Measurements from ENCODE around the gene MLX.

The MLX gene

GRCh38 chr17:42566883-42567573, at the start of gene MLX:
Gene MLX, plus strand, starts transcription at chr17:42567100. Its CDS starts 25 bp downstream, at chr17:42567125.
- peak; percentile 96 for DNase-seq

- DNase-seq: peak; percentile 78
Measured at GRCh38 chr17:42517516-42517915, 49.4 kb upstream of the MLX start.

GRCh38 chr17:42518046-42518754, 48.7 kb upstream of the MLX start:
- DNase-seq: no peak

- DNase-seq: no peak
Measured at GRCh38 chr17:42518755-42519545, 48.0 kb upstream of the MLX start.

- no peak for DNase-seq
Measured at GRCh38 chr17:42519546-42520491, 47.1 kb upstream of the MLX start.

- DNase-seq: peak; percentile 32
Measured at GRCh38 chr17:42520540-42520951, 46.4 kb upstream of the MLX start.

- DNase-seq: peak; percentile 45
Measured at GRCh38 chr17:42521036-42521435, 45.9 kb upstream of the MLX start.

- no peak for DNase-seq
Measured at GRCh38 chr17:42521666-42522262, 45.1 kb upstream of the MLX start.

GRCh38 chr17:42522263-42522790, 44.6 kb upstream of the MLX start:
- DNase-seq: no peak

- no peak for DNase-seq
Measured at GRCh38 chr17:42522798-42523278, 44.1 kb upstream of the MLX start.

- DNase-seq: no peak
Measured at GRCh38 chr17:42525221-42525620, 41.7 kb upstream of the MLX start.

- DNase-seq: no peak
Measured at GRCh38 chr17:42526031-42526444, 40.9 kb upstream of the MLX start.

GRCh38 chr17:42527932-42528331, 39.0 kb upstream of the MLX start:
- DNase-seq: no peak

- DNase-seq: no peak
Measured at GRCh38 chr17:42529061-42529460, 37.8 kb upstream of the MLX start.

- no peak for DNase-seq
Measured at GRCh38 chr17:42530952-42531454, 35.9 kb upstream of the MLX start.

GRCh38 chr17:42531455-42532354, 35.2 kb upstream of the MLX start:
- DNase-seq: peak; percentile 57

- DNase-seq: no peak
Measured at GRCh38 chr17:42535155-42536047, 31.5 kb upstream of the MLX start.

GRCh38 chr17:42536048-42536371, 30.9 kb upstream of the MLX start, which contains the start of gene NAGLU:
Gene NAGLU, plus strand, starts transcription at chr17:42536241. Its CDS starts 32 bp downstream, at chr17:42536273.
- peak; percentile 92 for DNase-seq
